CD4-positive, alpha-beta T cell treated with Interleukin-1 beta for 1 hour (primary cell): Measurements from ENCODE around the gene ACTG1.

Experiments
- DNase-seq, 2 donors: peaks; one replicate each; pipeline ENCODE4 v3.0.0-alpha.2; 2020 to 2022

Gene ACTG1

GRCh38 chr17:81515530-81516041, 3.0 kb upstream of the ACTG1 start:
- no peak for DNase-seq

- DNase-seq, result peak; percentile 77 to 78
Observed at GRCh38 chr17:81514739-81515529, 2.3 kb upstream of the ACTG1 start.

GRCh38 chr17:81514489-81514738, 1.8 kb upstream of the ACTG1 start:
- no peak for DNase-seq

GRCh38 chr17:81513753-81514488, 1.3 kb upstream of the ACTG1 start:
- DNase-seq, result peak in 1 of 2 donors; percentile 28

- DNase-seq, result peak; percentile 58 to 63
Observed at GRCh38 chr17:81513372-81513752, 763 bp upstream of the ACTG1 start.

GRCh38 chr17:81511804-81512561, 616 bp downstream of the ACTG1 start:
- DNase-seq, result peak in 1 of 2 donors; percentile 23

GRCh38 chr17:81511554-81511803, 1.1 kb downstream of the ACTG1 start:
- DNase-seq, result no peak

GRCh38 chr17:81510785-81511553, 1.6 kb downstream of the ACTG1 start:
- peak; percentile 29 to 50 for DNase-seq

GRCh38 chr17:81509972-81510784, 2.4 kb downstream of the ACTG1 start:
- no peak for DNase-seq

GRCh38 chr17:81509207-81509971, 3.2 kb downstream of the ACTG1 start:
- DNase-seq, result peak; percentile 16 to 48

- DNase-seq, result no peak
Observed at GRCh38 chr17:81508639-81509206, 3.9 kb downstream of the ACTG1 start.

- DNase-seq, result no peak
Observed at GRCh38 chr17:81503619-81504018, 9.0 kb downstream of the ACTG1 start.

GRCh38 chr17:81502471-81503017, 10.1 kb downstream of the ACTG1 start:
- DNase-seq, result no peak

GRCh38 chr17:81500047-81500446, 12.6 kb downstream of the ACTG1 start:
- DNase-seq, result no peak

GRCh38 chr17:81499601-81499970, 13.0 kb downstream of the ACTG1 start:
- no peak for DNase-seq

GRCh38 chr17:81498953-81499600, 13.5 kb downstream of the ACTG1 start:
- no peak for DNase-seq

- no peak for DNase-seq
Observed at GRCh38 chr17:81494626-81495377, 17.8 kb downstream of the ACTG1 start.

- no peak for DNase-seq
Observed at GRCh38 chr17:81493198-81494038, 19.2 kb downstream of the ACTG1 start.

- no peak for DNase-seq
Observed at GRCh38 chr17:81492706-81493105, 19.9 kb downstream of the ACTG1 start.
